Common myeloid progenitor, CD34-positive (primary cell): ENCODE data around the gene PRDM7.

Experiments
- CTCF ChIA-PET: fragments of 350-600 bp; sonication (Branson Sonifier 250); formaldehyde crosslinking; loops from one replicate; lab custom pipeline; 2021; ENCODE audit warnings: antibody characterized with exemption; lab: Charles Lee
- POLR2A ChIA-PET: fragments of 350-600 bp; sonication (Branson Sonifier 250); formaldehyde crosslinking; loops from one replicate; lab custom pipeline; 2021; ENCODE audit warnings: antibody characterized with exemption; lab: Charles Lee
- DNase-seq, 3 donors: peaks; one replicate each; pipeline versions ENCODE4 v3.0.0 to v3.0.0-alpha.2; 2013
- H3K27ac ChIP-seq, 2 experiments: 1 replicate in 1 of 2; 2 replicates in 1 of 2; pipeline ENCODE4 v1.7.0; 2013; ENCODE audit warnings: inconsistent platforms in 2 of 2, low read length in 2 of 2, mild to moderate bottlenecking in 2 of 2, low read depth in 1 of 2, moderate library complexity in 1 of 2; ENCODE audit not compliant: severe bottlenecking in 2 of 2, insufficient read depth in 1 of 2, poor library complexity in 1 of 2
- H3K27me3 ChIP-seq, 5 experiments: replicated peaks in 2 of 5; 1 replicate in 3 of 5; 2 replicates in 2 of 5; pipeline versions ENCODE4 v1.6.1 to v1.7.0; 2013; ENCODE audit warnings: low read length in 4 of 5, mild to moderate bottlenecking in 2 of 5, moderate library complexity in 2 of 5, inconsistent platforms in 1 of 5; ENCODE audit not compliant: insufficient read depth in 5 of 5, control insufficient read depth in 4 of 5
- H3K36me3 ChIP-seq, 4 experiments: 1 replicate in 2 of 4; 2 replicates in 2 of 4; pipeline versions ENCODE4 v1.6.1 to v1.7.0; 2013; ENCODE audit warnings: low read length in 3 of 4, control low read depth in 1 of 4, mild to moderate bottlenecking in 1 of 4; ENCODE audit not compliant: control insufficient read depth in 4 of 4, insufficient read depth in 4 of 4
- H3K4me1 ChIP-seq, 4 experiments: 1 replicate in 3 of 4; 2 replicates in 1 of 4; pipeline versions ENCODE4 v1.6.1 to v1.7.1; 2013; ENCODE audit warnings: low read length in 3 of 4, mild to moderate bottlenecking in 3 of 4, control low read depth in 1 of 4, inconsistent platforms in 1 of 4, moderate library complexity in 1 of 4; ENCODE audit not compliant: control insufficient read depth in 4 of 4, insufficient read depth in 4 of 4; ENCODE audit errors: control extremely low read depth in 1 of 4
- H3K4me3 ChIP-seq, 7 experiments: 1 replicate in 4 of 7; 2 replicates in 3 of 7; pipeline versions ENCODE4 v1.5.1 to v1.7.0; 2013; ENCODE audit warnings: mild to moderate bottlenecking in 7 of 7, low read length in 6 of 7, moderate library complexity in 6 of 7, inconsistent platforms in 2 of 7, low read depth in 2 of 7, control low read depth in 1 of 7; ENCODE audit not compliant: insufficient read depth in 4 of 7, control insufficient read depth in 1 of 7; ENCODE audit errors: extremely low read depth in 1 of 7
- H3K9me3 ChIP-seq, 5 experiments: 1 replicate in 4 of 5; 2 replicates in 1 of 5; pipeline versions ENCODE4 v1.6.1 to v1.7.1; 2013; ENCODE audit warnings: low read length in 4 of 5, mild to moderate bottlenecking in 2 of 5, inconsistent platforms in 1 of 5, low read depth in 1 of 5, moderate library complexity in 1 of 5; ENCODE audit not compliant: control insufficient read depth in 4 of 5, insufficient read depth in 2 of 5; ENCODE audit errors: control extremely low read depth in 1 of 5
- WGBS: methylation state at CpG from one replicate; pipeline ENCODE4 v1.1.5; 2013; ENCODE audit not compliant: insufficient coverage; 5-methylcytosine and 5-hydroxymethylcytosine counted together

PRDM7 gene

DNA sequence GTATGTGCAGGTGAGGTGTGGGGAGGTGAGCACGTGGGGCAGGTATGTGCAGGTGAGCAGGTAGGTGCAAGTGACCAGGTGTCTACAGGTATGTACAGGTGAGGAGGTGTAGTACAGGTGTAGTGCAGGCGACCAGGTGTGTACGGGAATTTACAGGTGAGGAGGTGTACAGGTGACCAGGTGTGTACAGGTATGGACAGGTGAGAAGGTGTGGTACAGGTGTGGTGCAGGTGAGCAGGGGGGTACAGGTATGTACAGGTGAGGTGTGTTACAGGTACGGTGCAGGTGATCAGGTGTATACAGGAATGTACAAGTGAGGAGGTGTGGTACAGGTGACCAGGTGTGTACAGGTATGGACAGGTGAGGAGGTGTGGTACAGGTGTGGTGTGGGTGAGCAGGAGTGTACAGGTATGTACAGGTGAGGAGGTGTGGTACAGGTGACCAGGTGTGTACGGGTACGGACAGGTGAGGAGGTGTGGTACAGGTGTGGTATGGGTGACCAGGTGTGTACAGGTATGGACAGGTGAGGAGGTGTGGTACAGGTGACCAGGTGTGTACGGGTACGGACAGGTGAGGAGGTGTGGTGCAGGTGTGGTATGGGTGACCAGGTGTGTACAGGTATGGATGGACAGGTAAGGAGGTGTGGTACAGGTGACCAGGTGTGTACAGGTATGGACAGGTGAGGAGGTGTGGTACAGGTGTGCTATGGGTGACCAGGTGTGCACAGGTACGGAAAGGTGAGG, 45.0 kb downstream of the PRDM7 start:
- WGBS: 94% methylated on average over 9 of the region's 9 CpGs
- H3K27me3 ChIP-seq: no peaks in the 10 kb centered on the region
- peak in 2 of 3 donors; percentile 70 to 75 for DNase-seq
- no peaks in the 10 kb centered on the region for H3K4me1 ChIP-seq
- H3K27ac ChIP-seq: no peak overlapping the region
- H3K4me3 ChIP-seq: no peak overlapping the region
- ChIA-PET POLR2A (no interaction called here), CTCF (no interaction called here)
- peaks cover 8 to 41% (median 14%) of the 10 kb centered on the region in 4 experiments for H3K36me3 ChIP-seq
- H3K9me3 ChIP-seq: no peaks in the 10 kb centered on the region

DNA sequence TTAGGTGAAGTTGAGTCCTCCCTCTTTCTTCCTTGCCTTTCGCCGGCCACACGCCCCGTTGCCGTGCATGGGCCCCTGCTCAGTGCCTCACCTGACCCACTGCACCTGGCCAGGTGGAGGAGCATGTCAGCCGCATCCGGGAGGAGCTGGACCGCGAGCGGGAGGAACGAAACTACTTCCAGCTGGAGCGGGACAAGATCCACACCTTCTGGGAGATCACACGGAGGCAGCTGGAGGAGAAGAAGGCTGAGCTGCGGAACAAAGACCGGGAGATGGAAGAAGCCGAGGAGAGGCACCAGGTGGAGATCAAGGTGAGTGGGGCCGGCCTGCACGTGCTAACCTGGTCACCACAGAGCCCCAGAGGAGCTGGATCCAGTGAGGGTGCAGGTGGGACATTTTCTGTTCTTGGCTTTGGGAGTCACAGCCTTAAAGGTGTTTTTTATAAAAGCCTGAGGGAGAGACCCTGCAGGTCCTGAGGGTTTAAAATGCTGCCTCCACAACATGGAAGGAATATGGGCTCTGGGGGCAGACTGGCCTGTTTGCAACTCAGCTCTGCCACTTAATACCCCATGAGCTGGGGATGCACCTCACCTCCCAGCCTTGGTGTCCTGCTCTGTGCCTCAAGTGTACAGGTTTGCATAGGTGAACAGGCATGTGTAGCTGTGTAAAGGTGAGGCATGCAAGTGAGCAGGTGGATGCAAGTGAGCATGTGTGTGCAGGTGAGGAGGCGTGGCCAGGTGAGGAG, 45.8 kb downstream of the PRDM7 start:
- peak in 1 of 3 donors; percentile 41 for DNase-seq
- POLR2A ChIA-PET: no interaction called here
- CTCF ChIA-PET: interaction anchor here (0.7 to 0.9 kb wide), 2 partner anchors 11 to 56 kb away, joined by 3 read pairs; no protein-coding TSS in a partner anchor
- no peak overlapping the region for H3K4me3 ChIP-seq
- H3K36me3 ChIP-seq: peaks cover 4 to 34% (median 9%) of the 10 kb centered on the region in 4 experiments
- no peak overlapping the region for H3K27ac ChIP-seq
- 97% methylated on average over 19 of the region's 19 CpGs for WGBS
- no peaks in the 10 kb centered on the region for H3K27me3 ChIP-seq
- H3K4me1 ChIP-seq: peaks cover 4 to 5% (median 5%) of the 10 kb centered on the region in 4 experiments
- H3K9me3 ChIP-seq: no peaks in the 10 kb centered on the region

DNA sequence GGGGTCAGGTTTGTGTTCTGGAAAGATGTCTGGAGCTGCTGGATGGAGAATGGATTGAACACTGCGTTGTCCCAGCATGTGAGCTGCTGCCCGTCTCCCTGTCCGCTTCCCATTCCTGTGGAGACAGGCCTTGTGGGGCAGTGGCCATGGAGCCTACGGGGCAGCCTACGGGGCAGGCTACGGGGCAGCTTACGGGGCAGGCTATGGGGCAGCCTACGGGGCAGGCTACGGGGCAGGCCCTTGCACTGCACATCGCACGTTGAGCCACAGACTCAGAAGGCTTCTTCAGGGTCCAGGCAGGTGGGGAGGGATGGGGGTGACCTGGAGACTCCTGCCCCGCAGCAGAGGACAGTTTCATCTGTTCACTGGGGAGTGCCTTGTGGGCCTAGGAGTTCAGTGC, 48.1 kb downstream of the PRDM7 start:
- 93% methylated on average over 11 of the region's 12 CpGs for WGBS
- POLR2A ChIA-PET: interaction anchor here (0.6 kb wide), 1 partner anchor 170 kb away, joined by 3 read pairs; no protein-coding TSS in a partner anchor

DNA sequence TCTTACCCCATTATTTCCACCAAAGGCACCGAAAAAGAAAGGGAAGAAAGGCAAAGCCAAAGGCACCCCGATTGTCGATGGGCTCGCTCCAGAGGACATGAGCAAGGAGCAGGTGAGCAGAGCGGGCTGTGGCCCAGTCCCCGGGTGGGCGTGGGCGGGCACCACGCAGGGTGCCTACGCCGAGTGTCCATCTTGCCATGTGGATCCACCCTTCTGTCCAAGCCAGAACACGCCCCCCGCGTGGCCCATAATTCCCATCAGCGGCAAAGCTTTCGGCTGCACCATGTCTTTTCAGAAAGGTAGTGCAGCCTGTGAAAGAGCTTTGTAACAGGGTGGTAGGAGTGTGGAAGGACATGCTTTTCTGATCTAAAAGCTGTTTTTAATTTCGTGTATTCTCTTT, 49.5 kb downstream of the PRDM7 start:
- Histone ChIP-seq H3K4me3 (no peak overlapping the region), H3K27me3 (no peaks in the 10 kb centered on the region), H3K4me1 (peaks cover 7 to 22% (median 21%) of the 10 kb centered on the region in 4 experiments), H3K9me3 (no peaks in the 10 kb centered on the region), H3K36me3 (peaks cover 0 to 14% (median 3%) of the 10 kb centered on the region in 4 experiments), H3K27ac (no peak overlapping the region)
- 95% methylated on average over 16 of the region's 17 CpGs for WGBS
- POLR2A ChIA-PET: no interaction called here
- DNase-seq: no peak
- CTCF ChIA-PET: no interaction called here

More for the DNA sequence above, 48.1 kb downstream of the PRDM7 start:
- no peaks in the 10 kb centered on the region for H3K27me3 ChIP-seq
- H3K4me1 ChIP-seq: peaks cover 7 to 14% (median 14%) of the 10 kb centered on the region in 4 experiments
- H3K9me3 ChIP-seq: no peaks in the 10 kb centered on the region
- CTCF ChIA-PET: interaction anchor here (0.9 to 1.0 kb wide), 2 partner anchors 8 to 14 kb away, joined by 3 to 4 read pairs; no protein-coding TSS in a partner anchor
- no peak overlapping the region for H3K27ac ChIP-seq
- no peak overlapping the region for H3K4me3 ChIP-seq
- DNase-seq: no peak
- H3K36me3 ChIP-seq: peaks cover 0 to 20% (median 3%) of the 10 kb centered on the region in 4 experiments

GRCh38 chr16:90026135-90026534, 51.0 kb downstream of the PRDM7 start:
- ChIA-PET POLR2A (interaction anchor here (0.6 kb wide), 2 partner anchors 23 kb away, joined by 3 read pairs; no protein-coding TSS in a partner anchor), CTCF (interaction anchor here (1.0 to 1.7 kb wide), 2 partner anchors 10 to 18 kb away, joined by 3 to 10 read pairs; no protein-coding TSS in a partner anchor)
- peak; percentile 43 to 64 (median 56) for DNase-seq
- H3K27me3 ChIP-seq: no peaks in the 10 kb centered on the region
- peaks cover 7 to 30% (median 27%) of the 10 kb centered on the region in 4 experiments for H3K4me1 ChIP-seq
- H3K36me3 ChIP-seq: peaks cover 0 to 7% (median 0%) of the 10 kb centered on the region in 4 experiments
- H3K9me3 ChIP-seq: no peaks in the 10 kb centered on the region
- WGBS: 0% methylated on average over 7 of the region's 8 CpGs
- H3K27ac ChIP-seq: no peak overlapping the region
- peak overlapping the region in 5 of 7 experiments; percentile 14 to 58 (median 32) for H3K4me3 ChIP-seq

GRCh38 chr16:90023078-90023447, 54.1 kb downstream of the PRDM7 start:
- Histone ChIP-seq H3K36me3 (no peaks in the 10 kb centered on the region), H3K4me3 (peak overlapping the region; percentile 26 to 80 (median 69)), H3K27ac (peak overlapping the region; percentile 46 to 66), H3K4me1 (peaks cover 7 to 52% (median 43%) of the 10 kb centered on the region in 4 experiments), H3K27me3 (peaks cover 0 to 10% (median 6%) of the 10 kb centered on the region in 5 experiments), H3K9me3 (no peaks in the 10 kb centered on the region)
- WGBS: 58% methylated on average over 7 of the region's 7 CpGs
- no peak for DNase-seq
- ChIA-PET CTCF (interaction anchor here (0.8 to 1.4 kb wide), 2 partner anchors 10 to 13 kb away, joined by 4 to 5 read pairs; no protein-coding TSS in a partner anchor), POLR2A (no interaction called here)
